Peyer's patch (tissue), 4 donors: ENCODE measurements around the gene GOSR2. TPM values are rescaled to one million over a fixed set of nuclear protein-coding genes. Genes with fewer than 3 reads are reported as not detected.

ENCODE experiments used
- DNase-seq, 3 donors: peaks; one replicate each; pipeline ENCODE4 v3.0.0-alpha.2; 2017 to 2019
- H3K27ac ChIP-seq, 4 donors: fragments of 200-600 bp; sonication (generic); one replicate each; pipeline ENCODE4 v1.5.1; 2016 to 2019
- H3K27me3 ChIP-seq, 2 donors: fragments of 200-600 bp; sonication (generic); one replicate each; pipeline ENCODE4 v1.5.1; 2019
- H3K36me3 ChIP-seq, 3 donors: fragments of 200-600 bp; sonication (generic); one replicate each; pipeline ENCODE4 v1.5.1; 2016 to 2019
- H3K4me1 ChIP-seq, 4 donors: fragments of 200-600 bp; sonication (generic); one replicate each; pipeline ENCODE4 v1.5.1; 2016 to 2019
- H3K4me3 ChIP-seq, 4 donors: fragments of 200-600 bp; sonication (generic); 1 replicate in 3 of 4; 2 replicates in 1 of 4; pipeline ENCODE4 v1.5.1; 2016 to 2019; ENCODE audit warnings: mild to moderate bottlenecking in 1 of 4
- H3K9me3 ChIP-seq, 4 donors: fragments of 200-600 bp; sonication (generic); one replicate each; pipeline ENCODE4 v1.5.1; 2016 to 2019; ENCODE audit warnings: mild to moderate bottlenecking in 1 of 4
- CTCF ChIP-seq, 6 experiments: fragments of 450-650 bp in 4 of 6; fragments of 200-600 bp in 2 of 6; sonication (generic) in 1 of 6; IDR thresholded peaks; one replicate each; pipeline ENCODE4 v1.5.1; 2017 to 2019; ENCODE audit warnings: antibody characterized with exemption in 6 of 6, mild to moderate bottlenecking in 3 of 6, moderate library complexity in 1 of 6
- POLR2A ChIP-seq, 2 donors: fragments of 450-650 bp; IDR thresholded peaks; one replicate each; pipeline ENCODE4 v1.5.1; 2017; ENCODE audit warnings: antibody characterized with exemption in 2 of 2, mild to moderate bottlenecking in 2 of 2, moderate library complexity in 2 of 2
- total RNA-seq, 4 donors: library from RNA; depleted of rRNA; stranded (reverse); fragments of >200 nt; gene quantifications; one replicate each; pipeline ENCODE4 v1.1.0, GENCODE V29; 2016

Gene GOSR2
- total RNA-seq, 4 donors from 2014 or later, result 77.6 to 148 (median 121) TPM

GRCh38 chr17:46876926-46877325 lies 46.0 kb upstream of the GOSR2 start:
- no peaks in the 10 kb centered on the region for H3K36me3 ChIP-seq
- H3K27me3 ChIP-seq, result no peaks in the 10 kb centered on the region
- no peak for DNase-seq
- TF ChIP-seq POLR2A (IDR thresholded peaks at IDR 0.05) (no peak), CTCF (IDR thresholded peaks at IDR 0.05) (no peak)
- H3K27ac ChIP-seq, result no peak overlapping the region
- no peak overlapping the region for H3K4me3 ChIP-seq
- no peaks in the 10 kb centered on the region for H3K9me3 ChIP-seq
- H3K4me1 ChIP-seq, result no peaks in the 10 kb centered on the region

- no peak for TF ChIP-seq POLR2A (IDR thresholded peaks at IDR 0.05)
- no peak for TF ChIP-seq CTCF (IDR thresholded peaks at IDR 0.05)
- Histone ChIP-seq H3K9me3 (no peaks in the 10 kb centered on the region), H3K27ac (no peak overlapping the region), H3K4me3 (no peak overlapping the region), H3K4me1 (no peaks in the 10 kb centered on the region), H3K36me3 (no peaks in the 10 kb centered on the region), H3K27me3 (no peaks in the 10 kb centered on the region)
- DNase-seq, result no peak
Observed at GRCh38 chr17:46877466-46877865, 45.5 kb upstream of the GOSR2 start.

- H3K9me3 ChIP-seq, result no peaks in the 10 kb centered on the region
- TF ChIP-seq POLR2A (IDR thresholded peaks at IDR 0.05) (no peak), CTCF (IDR thresholded peaks at IDR 0.05) (no peak)
- no peak overlapping the region for H3K27ac ChIP-seq
- no peak for DNase-seq
- no peak overlapping the region for H3K4me3 ChIP-seq
- H3K27me3 ChIP-seq, result no peaks in the 10 kb centered on the region
- no peaks in the 10 kb centered on the region for H3K36me3 ChIP-seq
- no peaks in the 10 kb centered on the region for H3K4me1 ChIP-seq
Observed at GRCh38 chr17:46878055-46878454, 44.9 kb upstream of the GOSR2 start.

GRCh38 chr17:46879101-46879500 lies 43.9 kb upstream of the GOSR2 start:
- H3K27me3 ChIP-seq, result no peaks in the 10 kb centered on the region
- no peak for DNase-seq
- no peaks in the 10 kb centered on the region for H3K9me3 ChIP-seq
- no peaks in the 10 kb centered on the region for H3K4me1 ChIP-seq
- TF ChIP-seq POLR2A (IDR thresholded peaks at IDR 0.05), result no peak
- no peak for TF ChIP-seq CTCF (IDR thresholded peaks at IDR 0.05)
- H3K27ac ChIP-seq, result no peak overlapping the region
- H3K4me3 ChIP-seq, result no peak overlapping the region
- no peaks in the 10 kb centered on the region for H3K36me3 ChIP-seq

- Histone ChIP-seq H3K36me3 (no peaks in the 10 kb centered on the region), H3K4me1 (no peaks in the 10 kb centered on the region), H3K9me3 (no peaks in the 10 kb centered on the region), H3K4me3 (no peak overlapping the region), H3K27me3 (no peaks in the 10 kb centered on the region), H3K27ac (no peak overlapping the region)
- no peak for DNase-seq
- no peak for TF ChIP-seq CTCF (IDR thresholded peaks at IDR 0.05)
- TF ChIP-seq POLR2A (IDR thresholded peaks at IDR 0.05), result no peak
Observed at GRCh38 chr17:46881015-46881414, 41.9 kb upstream of the GOSR2 start.

GRCh38 chr17:46882666-46883065 lies 40.3 kb upstream of the GOSR2 start:
- no peaks in the 10 kb centered on the region for H3K9me3 ChIP-seq
- no peak for DNase-seq
- no peaks in the 10 kb centered on the region for H3K4me1 ChIP-seq

More at GRCh38 chr17:46882666-46883065, 40.3 kb upstream of the GOSR2 start:
- Histone ChIP-seq H3K36me3 (no peaks in the 10 kb centered on the region), H3K4me3 (no peak overlapping the region), H3K27ac (no peak overlapping the region), H3K27me3 (no peaks in the 10 kb centered on the region)
- TF ChIP-seq CTCF (IDR thresholded peaks at IDR 0.05) (no peak), POLR2A (IDR thresholded peaks at IDR 0.05) (no peak)
